Measurements from ENCODE around the gene MAP6.

GRCh38 chr11:75543806-75544205 lies 125.0 kb downstream of the MAP6 start:
- TF ChIP-seq, protein P1, sequence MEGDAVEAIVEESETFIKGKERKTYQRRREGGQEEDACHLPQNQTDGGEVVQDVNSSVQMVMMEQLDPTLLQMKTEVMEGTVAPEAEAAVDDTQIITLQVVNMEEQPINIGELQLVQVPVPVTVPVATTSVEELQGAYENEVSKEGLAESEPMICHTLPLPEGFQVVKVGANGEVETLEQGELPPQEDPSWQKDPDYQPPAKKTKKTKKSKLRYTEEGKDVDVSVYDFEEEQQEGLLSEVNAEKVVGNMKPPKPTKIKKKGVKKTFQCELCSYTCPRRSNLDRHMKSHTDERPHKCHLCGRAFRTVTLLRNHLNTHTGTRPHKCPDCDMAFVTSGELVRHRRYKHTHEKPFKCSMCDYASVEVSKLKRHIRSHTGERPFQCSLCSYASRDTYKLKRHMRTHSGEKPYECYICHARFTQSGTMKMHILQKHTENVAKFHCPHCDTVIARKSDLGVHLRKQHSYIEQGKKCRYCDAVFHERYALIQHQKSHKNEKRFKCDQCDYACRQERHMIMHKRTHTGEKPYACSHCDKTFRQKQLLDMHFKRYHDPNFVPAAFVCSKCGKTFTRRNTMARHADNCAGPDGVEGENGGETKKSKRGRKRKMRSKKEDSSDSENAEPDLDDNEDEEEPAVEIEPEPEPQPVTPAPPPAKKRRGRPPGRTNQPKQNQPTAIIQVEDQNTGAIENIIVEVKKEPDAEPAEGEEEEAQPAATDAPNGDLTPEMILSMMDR (IDR thresholded peaks at IDR 0.05) = no peak
- no peak for TF ChIP-seq POLR2A (IDR thresholded peaks at IDR 0.05)

Data from adrenal gland (tissue), 5 donors.